ENCODE results near the gene FST. TPM values are rescaled to one million over a fixed set of nuclear protein-coding genes. Genes with fewer than 3 reads are reported as not detected.

Gene FST, protein sequence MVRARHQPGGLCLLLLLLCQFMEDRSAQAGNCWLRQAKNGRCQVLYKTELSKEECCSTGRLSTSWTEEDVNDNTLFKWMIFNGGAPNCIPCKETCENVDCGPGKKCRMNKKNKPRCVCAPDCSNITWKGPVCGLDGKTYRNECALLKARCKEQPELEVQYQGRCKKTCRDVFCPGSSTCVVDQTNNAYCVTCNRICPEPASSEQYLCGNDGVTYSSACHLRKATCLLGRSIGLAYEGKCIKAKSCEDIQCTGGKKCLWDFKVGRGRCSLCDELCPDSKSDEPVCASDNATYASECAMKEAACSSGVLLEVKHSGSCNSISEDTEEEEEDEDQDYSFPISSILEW
- total RNA-seq, result not detected

DNA sequence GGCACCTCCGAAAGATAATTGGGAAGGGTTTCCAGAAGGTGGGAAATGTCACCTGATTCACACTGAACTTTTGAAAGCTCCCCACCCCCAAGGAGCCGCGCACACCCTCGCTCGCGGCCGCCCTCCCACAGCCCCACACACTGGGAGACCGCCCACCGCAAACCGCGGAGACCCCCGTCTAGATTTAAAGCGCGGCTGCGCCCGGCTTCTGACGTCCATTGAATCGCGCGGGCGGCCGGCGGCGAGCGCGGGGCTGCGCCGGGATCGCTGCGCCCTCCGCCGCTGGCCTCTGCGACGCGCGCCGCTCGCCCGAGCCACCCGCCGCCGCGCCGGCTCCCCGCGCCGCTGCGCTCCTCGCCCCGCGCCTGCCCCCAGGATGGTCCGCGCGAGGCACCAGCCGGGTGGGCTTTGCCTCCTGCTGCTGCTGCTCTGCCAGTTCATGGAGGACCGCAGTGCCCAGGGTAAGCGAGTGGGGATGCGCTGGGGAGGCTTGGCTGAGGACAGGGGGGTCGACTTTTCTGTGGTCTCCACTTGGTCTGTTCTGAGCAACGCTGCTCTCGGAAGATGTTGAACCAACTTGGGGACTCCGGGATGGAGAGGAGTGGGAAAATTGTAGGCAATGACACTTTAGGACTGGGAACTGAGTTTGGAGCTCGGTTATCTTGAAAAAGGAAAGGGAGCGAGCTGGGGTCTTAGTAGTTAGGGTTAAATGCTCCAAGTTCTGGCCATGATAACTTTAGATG, at the start of gene FST:
Gene FST, plus strand, starts transcription at position 214 of the 743 bp plus-strand sequence. Its CDS starts 163 bp downstream, at position 377.
- CTCF ChIA-PET, result interaction anchor here (0.6 kb wide), 1 partner anchor 467 kb away, joined by 3 read pairs; no protein-coding TSS in a partner anchor
- POLR2A ChIA-PET, result no interaction called here

DNA sequence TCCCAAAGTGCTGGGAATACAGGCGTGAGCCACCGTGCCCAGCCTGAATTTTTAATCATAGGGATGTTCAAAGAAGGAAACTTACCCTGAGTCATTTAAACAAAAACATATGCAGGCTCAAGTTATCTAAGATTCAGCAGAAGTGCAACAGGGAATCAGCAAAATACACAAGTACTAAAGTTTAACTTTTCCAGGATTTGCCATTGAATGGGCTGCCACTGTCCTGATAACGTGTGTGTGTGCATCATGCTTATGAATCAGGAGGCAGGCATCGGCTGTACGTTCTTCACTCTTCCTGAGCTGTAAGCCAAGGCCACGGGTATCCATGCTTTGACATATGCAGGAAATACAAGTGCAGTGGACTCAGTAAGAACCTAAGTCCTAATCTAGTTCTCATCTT, 48.8 kb upstream of the FST start:
- POLR2A ChIA-PET, result no interaction called here
- CTCF ChIA-PET, result no interaction called here

GRCh38 chr5:53433026-53433425, 47.4 kb upstream of the FST start:
- ChIA-PET CTCF (no interaction called here), POLR2A (no interaction called here)

GRCh38 chr5:53434541-53434940, 45.9 kb upstream of the FST start:
- POLR2A ChIA-PET, result no interaction called here
- CTCF ChIA-PET, result no interaction called here

GRCh38 chr5:53436480-53437191, 43.8 kb upstream of the FST start:
- CTCF ChIA-PET, result no interaction called here
- POLR2A ChIA-PET, result no interaction called here

DNA sequence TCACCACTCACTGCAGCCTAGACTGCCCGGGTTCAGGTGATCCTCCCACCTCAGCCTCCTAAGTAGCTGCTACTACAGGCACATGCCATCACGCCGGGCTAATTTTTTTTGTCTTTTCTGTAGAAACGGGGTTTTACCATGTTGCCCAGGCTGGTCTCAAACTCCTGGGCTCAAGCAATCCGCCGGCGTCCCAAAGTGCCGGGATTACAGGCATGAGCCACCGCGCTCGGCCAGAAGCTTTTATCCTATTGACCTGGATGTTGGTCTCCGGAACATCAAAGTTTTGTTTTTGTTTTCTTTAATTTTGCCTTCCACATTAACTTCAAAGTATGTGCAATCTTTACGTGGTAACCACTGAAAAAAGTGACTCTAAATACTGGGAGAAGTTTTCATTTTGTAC, 42.4 kb upstream of the FST start:
- ChIA-PET CTCF (no interaction called here), POLR2A (no interaction called here)

DNA sequence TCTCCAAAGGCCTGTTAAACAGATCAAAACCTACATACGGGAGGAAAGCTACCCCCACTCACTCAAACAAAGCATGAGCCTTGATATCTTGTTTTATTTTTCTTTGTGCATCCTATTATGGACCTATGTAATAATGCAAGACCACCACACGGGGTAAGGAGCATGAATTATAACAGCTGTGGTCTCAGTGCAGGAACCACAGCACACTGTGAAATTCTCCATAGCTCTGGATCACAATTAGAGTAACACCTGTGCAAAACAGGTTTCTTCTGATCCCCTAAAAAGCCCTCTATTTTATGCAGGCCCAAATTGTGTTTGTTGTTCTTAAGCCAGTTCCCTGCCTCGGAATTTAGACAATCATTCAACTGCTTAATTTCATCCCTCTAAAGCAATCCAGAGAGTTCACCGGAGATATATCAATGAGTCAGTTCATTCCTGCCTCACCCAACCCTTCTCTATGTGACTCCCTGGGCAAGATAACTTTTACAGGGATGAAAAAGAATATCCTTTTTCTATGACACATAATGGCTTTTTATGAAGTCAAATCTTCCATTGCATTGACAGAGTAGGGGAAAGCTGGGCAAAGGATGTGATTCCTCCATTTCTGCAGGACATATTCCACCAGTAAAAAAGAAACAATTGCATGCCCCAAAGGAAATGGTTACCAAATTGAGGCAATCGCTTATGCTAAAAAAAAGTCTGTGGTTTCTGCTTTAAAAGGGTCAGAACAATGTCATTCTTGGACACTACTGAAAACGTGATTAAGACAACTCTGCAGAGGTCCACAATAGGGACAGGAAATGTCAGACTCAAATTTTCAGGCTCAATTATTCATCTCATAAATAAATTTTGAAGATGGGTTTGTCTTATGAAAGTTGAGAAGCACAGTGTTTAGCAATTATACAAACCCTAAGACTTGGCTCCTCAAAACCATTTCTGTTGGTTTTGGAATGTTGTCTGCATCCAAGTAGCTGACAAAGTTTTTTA, 41.6 kb upstream of the FST start:
- CTCF ChIA-PET, result no interaction called here

GRCh38 chr5:53442961-53443360, 37.5 kb upstream of the FST start:
- ChIA-PET CTCF (no interaction called here), POLR2A (no interaction called here)

More for the DNA sequence above, 41.6 kb upstream of the FST start:
- POLR2A ChIA-PET, result no interaction called here

GRCh38 chr5:53445569-53445968, 34.9 kb upstream of the FST start:
- ChIA-PET POLR2A (no interaction called here), CTCF (no interaction called here)

- ChIA-PET POLR2A (no interaction called here), CTCF (no interaction called here)
Observed at GRCh38 chr5:53446908-53447307, 33.5 kb upstream of the FST start.

GRCh38 chr5:53448851-53449250, 31.6 kb upstream of the FST start:
- ChIA-PET CTCF (interaction anchor here (0.6 kb wide), 1 partner anchor 83 kb away, joined by 4 read pairs; no protein-coding TSS in a partner anchor), POLR2A (no interaction called here)

- POLR2A ChIA-PET, result no interaction called here
- CTCF ChIA-PET, result no interaction called here
Observed at GRCh38 chr5:53453898-53454718, 26.3 kb upstream of the FST start.

DNA sequence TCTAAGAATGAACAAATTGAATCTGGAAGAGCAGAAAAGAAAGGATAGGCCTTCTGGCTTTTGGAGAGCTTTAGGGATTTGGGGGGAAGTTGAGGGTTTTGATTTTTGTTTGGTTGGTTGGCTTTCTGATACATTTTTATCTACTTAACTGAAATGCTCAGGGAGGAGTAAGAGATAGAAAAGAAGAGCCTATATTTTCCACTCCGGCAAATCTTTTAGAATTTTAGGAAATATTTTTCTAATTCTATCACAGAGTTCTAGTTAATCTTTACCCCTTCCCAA, 25.8 kb upstream of the FST start:
- ChIA-PET CTCF (no interaction called here), POLR2A (no interaction called here)

DNA sequence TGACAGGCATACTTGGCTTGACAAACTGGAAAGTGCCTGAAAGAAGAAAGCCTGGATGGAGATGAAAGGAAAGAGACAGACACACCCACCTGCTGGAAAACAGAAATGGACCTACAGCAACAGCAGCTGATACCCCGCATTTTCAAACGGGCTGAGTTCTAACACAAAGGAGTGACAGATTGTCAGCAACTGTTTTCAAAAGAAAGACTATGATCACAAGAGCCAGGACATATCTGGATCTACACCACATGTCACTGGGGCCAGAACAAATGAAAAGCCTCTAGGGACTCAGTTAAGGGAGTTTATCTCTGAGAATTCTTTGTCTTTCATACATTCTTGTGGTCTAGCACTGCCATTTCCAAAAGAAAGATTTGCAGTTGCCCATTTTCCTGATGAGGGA, 24.1 kb upstream of the FST start:
- ChIA-PET POLR2A (no interaction called here), CTCF (no interaction called here)

DNA sequence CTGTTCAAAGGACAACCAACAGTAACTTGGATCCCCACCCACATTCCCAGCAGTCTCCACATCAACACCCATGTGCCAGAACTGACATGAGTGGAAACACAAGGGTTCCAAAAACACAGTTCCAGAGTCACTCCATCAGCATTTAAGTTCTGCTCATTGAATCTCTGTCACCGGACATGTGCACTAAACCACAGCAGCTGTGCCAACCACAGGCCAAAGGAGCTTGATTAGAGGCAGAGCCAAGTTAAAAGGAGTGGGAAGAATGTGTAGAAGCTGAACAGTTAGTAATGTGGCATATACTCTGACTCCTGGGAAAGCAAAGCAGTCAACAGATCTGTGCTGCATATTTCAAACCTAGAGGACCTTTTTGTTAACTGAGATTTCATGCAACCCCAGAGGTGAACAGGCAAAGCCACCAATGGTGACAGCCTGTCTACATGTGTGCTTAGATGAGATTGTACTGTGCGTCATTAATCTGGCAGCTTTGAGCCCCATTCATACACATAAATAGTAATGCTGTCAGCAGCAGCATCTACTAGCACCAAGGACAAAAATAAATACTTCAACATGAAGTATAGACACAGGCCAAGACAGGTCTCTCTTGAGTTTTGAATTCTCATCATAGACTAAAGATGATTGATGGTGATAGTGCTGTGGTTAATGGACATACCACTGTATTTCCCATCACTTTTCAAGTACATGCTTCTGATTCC, 16.4 kb upstream of the FST start:
- ChIA-PET POLR2A (no interaction called here), CTCF (no interaction called here)

- CTCF ChIA-PET, result no interaction called here
- POLR2A ChIA-PET, result no interaction called here
Observed at GRCh38 chr5:53464722-53465121, 15.7 kb upstream of the FST start.

GRCh38 chr5:53469946-53470687, 10.3 kb upstream of the FST start:
- ChIA-PET POLR2A (no interaction called here), CTCF (no interaction called here)

GRCh38 chr5:53472279-53472678, 8.2 kb upstream of the FST start:
- POLR2A ChIA-PET, result no interaction called here
- CTCF ChIA-PET, result no interaction called here

Data from activated CD8-positive, alpha-beta memory T cell treated with anti-CD3 and anti-CD28 coated beads for 36 hours (primary cell).